Measurements from ENCODE around the gene MAGI1. TPM values are rescaled to one million over a fixed set of nuclear protein-coding genes. Genes with fewer than 3 reads are reported as not detected.

Gene MAGI1
- total RNA-seq, 3 donors from 2014 or later (not counting 1 experiment from before 2014, with no cell fraction given): not detected

DNA sequence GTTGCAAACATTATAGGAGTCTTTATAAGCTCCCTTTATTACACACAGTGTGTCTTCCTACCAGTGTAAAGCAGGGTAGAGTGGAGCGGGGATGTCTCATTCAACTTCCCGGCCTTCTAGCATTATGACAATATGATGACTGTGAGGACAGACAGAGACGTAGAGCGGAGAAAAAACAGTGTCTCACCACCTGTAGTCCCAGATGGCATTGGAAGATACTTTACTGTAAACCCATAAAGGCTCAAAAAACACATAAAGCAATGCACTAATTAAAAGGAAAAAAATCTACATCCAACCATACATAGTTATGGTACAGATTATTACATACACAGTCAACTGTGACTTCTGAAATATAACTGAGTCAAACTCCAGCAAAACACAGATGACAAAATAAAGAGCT, 383.7 kb downstream of the MAGI1 start:
- H3K36me3 Mint-ChIP-seq: no peaks in the 10 kb centered on the region
- 94% methylated on average over 4 of the region's 4 CpGs for WGBS (ENCODE audit: insufficient coverage)
- H3K9me3 ChIP-seq (ENCODE audit: control insufficient read depth, insufficient read depth, low read length): no peaks in the 10 kb centered on the region
- H3K27me3 Mint-ChIP-seq (ENCODE audit: low read depth in 2 of 2): no peaks in the 10 kb centered on the region
- no peak overlapping the region for H3K27ac Mint-ChIP-seq
- no peaks in the 10 kb centered on the region for H3K27me3 ChIP-seq (ENCODE audit: control insufficient read depth, insufficient read depth, low read length)
- H3K36me3 ChIP-seq (ENCODE audit: control insufficient read depth, insufficient read depth, low read length): no peaks in the 10 kb centered on the region
- H3K9me3 Mint-ChIP-seq: peaks cover 3 to 7% of the 10 kb centered on the region in 2 donors
- no peak overlapping the region for H3K27ac ChIP-seq (ENCODE audit: low read length)
- H3K4me3 Mint-ChIP-seq: no peak overlapping the region
- no peaks in the 10 kb centered on the region for H3K4me1 Mint-ChIP-seq
- H3K4me1 ChIP-seq (ENCODE audit: control insufficient read depth, insufficient read depth, low read length): no peaks in the 10 kb centered on the region
- intact Hi-C loops (cut with micrococcal nuclease): no loop called here
- TF ChIP-seq, protein P1, sequence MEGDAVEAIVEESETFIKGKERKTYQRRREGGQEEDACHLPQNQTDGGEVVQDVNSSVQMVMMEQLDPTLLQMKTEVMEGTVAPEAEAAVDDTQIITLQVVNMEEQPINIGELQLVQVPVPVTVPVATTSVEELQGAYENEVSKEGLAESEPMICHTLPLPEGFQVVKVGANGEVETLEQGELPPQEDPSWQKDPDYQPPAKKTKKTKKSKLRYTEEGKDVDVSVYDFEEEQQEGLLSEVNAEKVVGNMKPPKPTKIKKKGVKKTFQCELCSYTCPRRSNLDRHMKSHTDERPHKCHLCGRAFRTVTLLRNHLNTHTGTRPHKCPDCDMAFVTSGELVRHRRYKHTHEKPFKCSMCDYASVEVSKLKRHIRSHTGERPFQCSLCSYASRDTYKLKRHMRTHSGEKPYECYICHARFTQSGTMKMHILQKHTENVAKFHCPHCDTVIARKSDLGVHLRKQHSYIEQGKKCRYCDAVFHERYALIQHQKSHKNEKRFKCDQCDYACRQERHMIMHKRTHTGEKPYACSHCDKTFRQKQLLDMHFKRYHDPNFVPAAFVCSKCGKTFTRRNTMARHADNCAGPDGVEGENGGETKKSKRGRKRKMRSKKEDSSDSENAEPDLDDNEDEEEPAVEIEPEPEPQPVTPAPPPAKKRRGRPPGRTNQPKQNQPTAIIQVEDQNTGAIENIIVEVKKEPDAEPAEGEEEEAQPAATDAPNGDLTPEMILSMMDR (IDR thresholded peaks at IDR 0.05): no peak
- no peak for DNase-seq
- no peak overlapping the region for H3K4me3 ChIP-seq (ENCODE audit: low read length)
- no peak for ATAC-seq

DNA sequence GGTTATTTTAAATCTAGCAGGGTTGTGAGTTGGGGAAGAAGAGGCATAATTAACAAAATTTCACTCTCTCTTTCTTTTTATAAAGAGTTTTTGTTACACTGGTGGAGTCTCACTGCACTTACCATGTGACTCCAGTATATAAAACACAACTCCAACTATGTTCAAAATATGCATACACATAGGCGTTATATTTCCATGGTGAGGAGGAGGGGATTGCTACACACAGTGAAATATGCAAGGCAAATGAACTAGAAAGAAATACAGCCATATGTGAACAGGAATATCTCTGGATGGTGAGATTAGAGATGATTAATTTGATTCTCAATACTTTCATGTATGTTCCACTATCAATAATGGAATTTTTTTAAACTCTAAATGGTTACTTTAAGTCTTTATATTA, 385.0 kb downstream of the MAGI1 start:
- Mint-ChIP-seq H3K27me3 (ENCODE audit: low read depth in 2 of 2) (no peaks in the 10 kb centered on the region), H3K9me3 (peaks cover 3 to 7% of the 10 kb centered on the region in 2 donors), H3K27ac (no peak overlapping the region), H3K4me3 (no peak overlapping the region), H3K36me3 (no peaks in the 10 kb centered on the region), H3K4me1 (no peaks in the 10 kb centered on the region)
- no peak for ATAC-seq
- TF ChIP-seq, protein P1 (IDR thresholded peaks at IDR 0.05): no peak
- no peak overlapping the region for H3K4me3 ChIP-seq (ENCODE audit: low read length)
- H3K9me3 ChIP-seq (ENCODE audit: control insufficient read depth, insufficient read depth, low read length): no peaks in the 10 kb centered on the region
- H3K36me3 ChIP-seq (ENCODE audit: control insufficient read depth, insufficient read depth, low read length): no peaks in the 10 kb centered on the region
- intact Hi-C loops (cut with micrococcal nuclease): no loop called here
- DNase-seq: no peak
- no peaks in the 10 kb centered on the region for H3K27me3 ChIP-seq (ENCODE audit: control insufficient read depth, insufficient read depth, low read length)
- H3K4me1 ChIP-seq (ENCODE audit: control insufficient read depth, insufficient read depth, low read length): no peaks in the 10 kb centered on the region
- no peak overlapping the region for H3K27ac ChIP-seq (ENCODE audit: low read length)
- no CpG with 5 or more reads among the region's 1 CpG for WGBS (ENCODE audit: insufficient coverage)

DNA sequence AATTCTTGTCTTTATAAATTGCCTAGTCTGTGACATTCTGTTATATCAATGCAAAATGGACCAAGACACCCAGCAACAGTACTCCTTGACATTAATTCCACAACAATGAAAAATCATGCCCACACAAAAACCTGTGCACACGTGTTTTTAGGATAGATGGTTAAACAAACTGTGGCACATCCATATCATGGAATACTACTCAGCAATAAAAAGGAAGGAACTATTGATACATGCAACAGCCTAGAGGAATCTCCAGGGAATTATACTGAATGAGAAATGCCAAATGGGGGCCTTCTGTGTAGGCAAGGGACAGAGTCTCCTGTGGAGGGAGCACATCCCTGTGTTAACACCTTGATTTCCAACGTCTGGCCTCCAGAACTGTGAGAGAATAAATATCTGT, 388.5 kb downstream of the MAGI1 start:
- Mint-ChIP-seq H3K27me3 (ENCODE audit: low read depth in 2 of 2) (no peaks in the 10 kb centered on the region), H3K36me3 (no peaks in the 10 kb centered on the region), H3K27ac (no peak overlapping the region), H3K4me3 (no peak overlapping the region), H3K4me1 (no peaks in the 10 kb centered on the region), H3K9me3 (peaks cover 7 to 13% of the 10 kb centered on the region in 2 donors)
- no peak overlapping the region for H3K4me3 ChIP-seq (ENCODE audit: low read length)
- no peak for DNase-seq
- intact Hi-C loops (cut with micrococcal nuclease): no loop called here
- H3K9me3 ChIP-seq (ENCODE audit: control insufficient read depth, insufficient read depth, low read length): no peaks in the 10 kb centered on the region
- ATAC-seq: no peak
- no peak overlapping the region for H3K27ac ChIP-seq (ENCODE audit: low read length)
- no peaks in the 10 kb centered on the region for H3K4me1 ChIP-seq (ENCODE audit: control insufficient read depth, insufficient read depth, low read length)
- TF ChIP-seq, protein P1 (IDR thresholded peaks at IDR 0.05): no peak
- H3K36me3 ChIP-seq (ENCODE audit: control insufficient read depth, insufficient read depth, low read length): no peaks in the 10 kb centered on the region
- no peaks in the 10 kb centered on the region for H3K27me3 ChIP-seq (ENCODE audit: control insufficient read depth, insufficient read depth, low read length)
- WGBS (ENCODE audit: insufficient coverage): 85% methylated on average over 2 of the region's 2 CpGs

DNA sequence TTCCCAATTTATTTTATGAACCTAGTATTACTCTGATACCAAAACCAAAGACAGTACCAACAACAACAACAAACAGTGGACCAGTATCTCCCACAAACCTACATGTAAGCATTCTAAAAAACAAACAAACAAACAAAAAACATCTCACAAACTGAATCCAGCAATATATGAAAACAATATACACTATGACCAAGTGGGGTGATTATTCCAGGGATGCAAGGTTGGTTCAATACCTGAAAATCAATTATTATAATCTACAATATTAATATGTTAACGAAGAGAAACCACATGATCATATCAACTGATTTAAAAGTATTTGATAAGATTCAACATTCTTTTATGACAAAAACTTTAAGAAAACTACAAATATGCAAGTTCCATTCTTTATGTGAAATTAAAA, 391.3 kb downstream of the MAGI1 start:
- no peak overlapping the region for H3K4me3 Mint-ChIP-seq
- DNase-seq (no peak), ATAC-seq (no peak)
- no peak overlapping the region for H3K27ac ChIP-seq (ENCODE audit: low read length)
- intact Hi-C loops (cut with micrococcal nuclease): no loop called here
- no peaks in the 10 kb centered on the region for H3K4me1 Mint-ChIP-seq
- peaks cover 5 to 16% of the 10 kb centered on the region in 2 donors for H3K9me3 Mint-ChIP-seq
- no peaks in the 10 kb centered on the region for H3K36me3 Mint-ChIP-seq
- no peaks in the 10 kb centered on the region for H3K36me3 ChIP-seq (ENCODE audit: control insufficient read depth, insufficient read depth, low read length)
- peaks cover 5% of the 10 kb centered on the region for H3K9me3 ChIP-seq (ENCODE audit: control insufficient read depth, insufficient read depth, low read length)
- TF ChIP-seq, protein P1 (IDR thresholded peaks at IDR 0.05): no peak
- no peaks in the 10 kb centered on the region for H3K27me3 Mint-ChIP-seq (ENCODE audit: low read depth in 2 of 2)
- WGBS (ENCODE audit: insufficient coverage): no CpG with 5 or more reads among the region's 1 CpG
- H3K27me3 ChIP-seq (ENCODE audit: control insufficient read depth, insufficient read depth, low read length): no peaks in the 10 kb centered on the region
- no peak overlapping the region for H3K4me3 ChIP-seq (ENCODE audit: low read length)
- no peak overlapping the region for H3K27ac Mint-ChIP-seq
- no peaks in the 10 kb centered on the region for H3K4me1 ChIP-seq (ENCODE audit: control insufficient read depth, insufficient read depth, low read length)

Measured in natural killer cell (primary cell).